Body of pancreas (tissue), 4 donors: ENCODE results near the gene CYP2U1.

Experiments used
- POLR2A ChIP-seq, 3 donors: fragments of 450-650 bp; IDR thresholded peaks; one replicate each; pipeline ENCODE4 v1.6.1; 2016; ENCODE audit warnings: antibody characterized with exemption in 3 of 3, mild to moderate bottlenecking in 2 of 3
- TF ChIP-seq, protein P1 (sequence below), 7 experiments: fragments of 450-650 bp in 4 of 7; fragments of 200-600 bp in 3 of 7; sonication (generic) in 3 of 7; IDR thresholded peaks; one replicate each; pipeline ENCODE4 v1.5.1; 2016 to 2019; ENCODE audit warnings: antibody characterized with exemption in 7 of 7

DNA sequence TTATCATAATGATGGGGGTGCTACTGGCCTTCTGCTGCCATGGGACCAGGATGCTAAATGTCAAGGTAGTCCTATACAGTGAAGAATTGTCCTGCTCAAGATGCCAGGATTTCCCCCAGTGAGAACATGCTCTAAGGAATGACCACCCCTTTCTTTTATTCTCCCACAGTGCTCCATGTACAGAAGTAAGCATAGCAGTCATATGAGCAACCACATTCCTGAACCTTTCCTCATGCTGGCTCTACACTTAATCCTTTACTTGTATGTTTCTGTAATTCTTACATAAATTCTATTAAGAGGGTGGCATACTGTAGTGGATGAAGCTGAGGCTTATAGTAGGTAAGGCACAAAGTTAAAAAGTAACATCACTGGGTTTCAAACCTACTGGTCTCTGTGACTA lies 20.2 kb downstream of the CYP2U1 start:
- TF ChIP-seq, protein P1, sequence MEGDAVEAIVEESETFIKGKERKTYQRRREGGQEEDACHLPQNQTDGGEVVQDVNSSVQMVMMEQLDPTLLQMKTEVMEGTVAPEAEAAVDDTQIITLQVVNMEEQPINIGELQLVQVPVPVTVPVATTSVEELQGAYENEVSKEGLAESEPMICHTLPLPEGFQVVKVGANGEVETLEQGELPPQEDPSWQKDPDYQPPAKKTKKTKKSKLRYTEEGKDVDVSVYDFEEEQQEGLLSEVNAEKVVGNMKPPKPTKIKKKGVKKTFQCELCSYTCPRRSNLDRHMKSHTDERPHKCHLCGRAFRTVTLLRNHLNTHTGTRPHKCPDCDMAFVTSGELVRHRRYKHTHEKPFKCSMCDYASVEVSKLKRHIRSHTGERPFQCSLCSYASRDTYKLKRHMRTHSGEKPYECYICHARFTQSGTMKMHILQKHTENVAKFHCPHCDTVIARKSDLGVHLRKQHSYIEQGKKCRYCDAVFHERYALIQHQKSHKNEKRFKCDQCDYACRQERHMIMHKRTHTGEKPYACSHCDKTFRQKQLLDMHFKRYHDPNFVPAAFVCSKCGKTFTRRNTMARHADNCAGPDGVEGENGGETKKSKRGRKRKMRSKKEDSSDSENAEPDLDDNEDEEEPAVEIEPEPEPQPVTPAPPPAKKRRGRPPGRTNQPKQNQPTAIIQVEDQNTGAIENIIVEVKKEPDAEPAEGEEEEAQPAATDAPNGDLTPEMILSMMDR (IDR thresholded peaks at IDR 0.05), result no peak
- no peak for TF ChIP-seq POLR2A (IDR thresholded peaks at IDR 0.05)
